PC-3 (cell line): ENCODE data around the gene VTI1A. TPM values are rescaled to one million over a fixed set of nuclear protein-coding genes. Genes with fewer than 3 reads are reported as not detected.

Source experiments
- ATAC-seq: fragments of 200-7000 bp; cut with Tn5 transposase; 2 replicates; pipeline ENCODE4 v1.9.1; 2020; ENCODE audit warnings: mild to moderate bottlenecking, moderate library complexity
- BruUV-seq: library from RNA; stranded (reverse); fragments of 400-500 nt; replicated peaks from 2 replicates; lab custom pipeline; 2021; lab: Mats Ljungman, UMichigan
- CTCF ChIA-PET: fragments of 300-600 bp; sonication (Branson Sonifier 250); formaldehyde crosslinking; loops from one replicate; lab custom pipeline; 2022; ENCODE audit warnings: antibody characterized with exemption; lab: Charles Lee
- POLR2A ChIA-PET: fragments of 300-600 bp; sonication (Branson Sonifier 250); formaldehyde crosslinking; loops from one replicate; lab custom pipeline; 2022; ENCODE audit warnings: antibody characterized with exemption; ENCODE audit not compliant: unreplicated experiment; lab: Charles Lee
- DNase-seq: peaks from one replicate; pipeline ENCODE4 v3.0.0-alpha.2; 2015
- H2AFZ ChIP-seq: fragments of 300-600 bp; sonication (generic); 2 replicates; pipeline ENCODE4 v1.6.0; 2016; ENCODE audit warnings: antibody characterized with exemption, low read length
- H3F3A ChIP-seq: fragments of 300-600 bp; sonication (generic); one replicate; pipeline ENCODE4 v1.6.0; 2017; ENCODE audit warnings: antibody characterized with exemption, low read length, control low read depth, mild to moderate bottlenecking; ENCODE audit not compliant: unreplicated experiment
- H3K27ac ChIP-seq: fragments of 300-600 bp; sonication (generic); 2 replicates; pipeline ENCODE4 v1.5.1; 2016; ENCODE audit warnings: mild to moderate bottlenecking, low read length
- H3K27me3 ChIP-seq: fragments of 300-600 bp; sonication (generic); 2 replicates; pipeline ENCODE4 v1.6.1; 2016; ENCODE audit warnings: low read length, mixed read lengths
- H3K36me3 ChIP-seq: fragments of 300-600 bp; sonication (generic); 2 replicates; pipeline ENCODE4 v1.6.1; 2016; ENCODE audit warnings: low read depth, mixed run types, low read length, mixed read lengths
- H3K4me1 ChIP-seq: fragments of 300-600 bp; sonication (generic); 2 replicates; pipeline ENCODE4 v1.5.1; 2016; ENCODE audit warnings: low read length; ENCODE audit not compliant: insufficient read depth
- H3K4me2 ChIP-seq: fragments of 300-600 bp; sonication (generic); 2 replicates; pipeline ENCODE4 v1.6.0; 2016; ENCODE audit warnings: low read length
- H3K4me3 ChIP-seq: fragments of 300-600 bp; sonication (generic); 2 replicates; pipeline ENCODE4 v1.5.1; 2016; ENCODE audit warnings: mild to moderate bottlenecking, low read length, mixed read lengths
- H3K79me2 ChIP-seq: fragments of 300-600 bp; sonication (generic); 2 replicates; pipeline ENCODE4 v1.6.1; 2017; ENCODE audit warnings: low read length, mixed read lengths
- H3K9ac ChIP-seq: fragments of 300-600 bp; sonication (generic); 2 replicates; pipeline ENCODE4 v1.6.0; 2016; ENCODE audit warnings: mild to moderate bottlenecking, low read length
- H3K9me2 ChIP-seq: fragments of 300-600 bp; sonication (generic); replicated peaks from 2 replicates; pipeline ENCODE4 v1.6.1; 2016; ENCODE audit warnings: mixed run types, low read length, mixed read lengths
- H3K9me3 ChIP-seq: fragments of 300-600 bp; sonication (generic); 2 replicates; pipeline ENCODE4 v1.6.1; 2016; ENCODE audit warnings: low read length, mixed read lengths
- H4K20me1 ChIP-seq: fragments of 300-600 bp; sonication (generic); 2 replicates; pipeline ENCODE4 v1.6.1; 2016; ENCODE audit warnings: low read length, mixed read lengths
- EZH2 ChIP-seq: fragments of 300-600 bp; sonication (generic); IDR thresholded peaks from one replicate; pipeline ENCODE4 v1.6.1; 2017; ENCODE audit warnings: antibody characterized with exemption, mild to moderate bottlenecking, low read length; ENCODE audit not compliant: unreplicated experiment
- EZH2phosphoT487 ChIP-seq: fragments of 300-600 bp; sonication (generic); IDR thresholded peaks from 2 replicates; pipeline ENCODE4 v1.6.1; 2018; ENCODE audit warnings: mild to moderate bottlenecking, antibody characterized with exemption, low read length, borderline replicate concordance
- intact Hi-C: fragments of 100-400 bp; cut with micrococcal nuclease; formaldehyde crosslinking; loops from 2 replicates; pipeline ENCODE4 v1.9.0; 2023
- total RNA-seq: library from RNA; depleted of rRNA; stranded (reverse); fragments of >200 nt; gene quantifications from 2 replicates; pipeline ENCODE4 v1.2.3, GENCODE V29; 2014
- TF ChIP-seq, protein P1 (sequence below): fragments of 300-600 bp; sonication (generic); conservative IDR thresholded peaks from 2 replicates; pipeline ENCODE4 v1.5.1; 2017; ENCODE audit warnings: antibody characterized with exemption, low read depth, mild to moderate bottlenecking, low read length

VTI1A gene
- total RNA-seq, 1 experiment from 2014 or later, result 18.1 TPM

GRCh38 chr10:112848868-112849430 lies 401.9 kb downstream of the VTI1A start:
- Histone ChIP-seq H3K4me3 (no peak overlapping the region), H3K36me3 (no peaks in the 10 kb centered on the region; the same call in 1 of the 2 replicates), H3F3A (no peaks in the 10 kb centered on the region), H3K9me2 (no peaks in the 10 kb centered on the region), H3K27me3 (no peaks in the 10 kb centered on the region), H2AFZ (no peak overlapping the region), H3K9me3 (0 out of 2 replicates have a peak, but pooled peaks cover 4% of the 10 kb centered on the region), H3K4me1 (no peaks in the 10 kb centered on the region), H3K27ac (no peak overlapping the region), H3K9ac (no peak overlapping the region), H4K20me1 (no peaks in the 10 kb centered on the region), H3K4me2 (no peak overlapping the region), H3K79me2 (no peaks in the 10 kb centered on the region)
- ATAC-seq (no peak), DNase-seq (no peak)
- no TSS peak for BruUV-seq
- no peak for TF ChIP-seq EZH2phosphoT487
- TF ChIP-seq, protein P1, sequence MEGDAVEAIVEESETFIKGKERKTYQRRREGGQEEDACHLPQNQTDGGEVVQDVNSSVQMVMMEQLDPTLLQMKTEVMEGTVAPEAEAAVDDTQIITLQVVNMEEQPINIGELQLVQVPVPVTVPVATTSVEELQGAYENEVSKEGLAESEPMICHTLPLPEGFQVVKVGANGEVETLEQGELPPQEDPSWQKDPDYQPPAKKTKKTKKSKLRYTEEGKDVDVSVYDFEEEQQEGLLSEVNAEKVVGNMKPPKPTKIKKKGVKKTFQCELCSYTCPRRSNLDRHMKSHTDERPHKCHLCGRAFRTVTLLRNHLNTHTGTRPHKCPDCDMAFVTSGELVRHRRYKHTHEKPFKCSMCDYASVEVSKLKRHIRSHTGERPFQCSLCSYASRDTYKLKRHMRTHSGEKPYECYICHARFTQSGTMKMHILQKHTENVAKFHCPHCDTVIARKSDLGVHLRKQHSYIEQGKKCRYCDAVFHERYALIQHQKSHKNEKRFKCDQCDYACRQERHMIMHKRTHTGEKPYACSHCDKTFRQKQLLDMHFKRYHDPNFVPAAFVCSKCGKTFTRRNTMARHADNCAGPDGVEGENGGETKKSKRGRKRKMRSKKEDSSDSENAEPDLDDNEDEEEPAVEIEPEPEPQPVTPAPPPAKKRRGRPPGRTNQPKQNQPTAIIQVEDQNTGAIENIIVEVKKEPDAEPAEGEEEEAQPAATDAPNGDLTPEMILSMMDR, result no peak
- TF ChIP-seq EZH2, result no peak
- intact Hi-C loops, result no loop called here
- CTCF ChIA-PET, result no interaction called here
- POLR2A ChIA-PET, result no interaction called here

DNA sequence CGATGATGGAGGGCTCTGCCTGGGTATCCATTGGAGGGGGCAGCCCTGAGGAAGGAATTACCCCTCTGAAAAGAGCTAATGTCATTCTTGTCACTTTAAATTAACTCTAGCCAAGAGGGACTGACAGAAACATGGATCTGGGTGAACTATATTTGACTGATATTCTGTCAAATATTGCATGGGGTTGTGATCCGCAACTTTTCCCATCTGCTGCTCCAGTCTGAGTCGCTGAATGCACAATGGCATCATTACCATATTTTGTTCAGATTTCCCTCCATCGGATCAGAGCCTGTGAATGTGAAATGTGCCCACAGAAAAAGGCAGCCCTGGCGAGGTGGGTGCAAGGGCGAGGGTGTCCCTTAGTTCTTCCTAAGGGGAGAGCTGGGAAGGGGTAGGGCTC lies 402.5 kb downstream of the VTI1A start:
- Histone ChIP-seq H3K4me3 (no peak overlapping the region), H3K27ac (no peak overlapping the region), H3K9ac (no peak overlapping the region), H3K36me3 (no peaks in the 10 kb centered on the region; the same call in 1 of the 2 replicates), H3F3A (no peaks in the 10 kb centered on the region), H3K79me2 (no peaks in the 10 kb centered on the region), H3K9me2 (no peaks in the 10 kb centered on the region), H3K4me1 (no peaks in the 10 kb centered on the region), H3K4me2 (no peak overlapping the region), H4K20me1 (no peaks in the 10 kb centered on the region), H3K27me3 (no peaks in the 10 kb centered on the region), H3K9me3 (0 out of 2 replicates have a peak, but pooled peaks cover 4% of the 10 kb centered on the region), H2AFZ (no peak overlapping the region)
- no TSS peak for BruUV-seq
- ATAC-seq, result no peak
- CTCF ChIA-PET, result no interaction called here
- DNase-seq, result no peak
- POLR2A ChIA-PET, result no interaction called here
- TF ChIP-seq, protein P1, result no peak
- TF ChIP-seq EZH2, result no peak
- intact Hi-C loops, result no loop called here

- BruUV-seq, result no TSS peak
- ChIA-PET CTCF (no interaction called here), POLR2A (no interaction called here)
These were observed 404.2 kb downstream of the VTI1A start for GRCh38 chr10:112851181-112851580.

More at GRCh38 chr10:112851181-112851580, 404.2 kb downstream of the VTI1A start:
- Histone ChIP-seq H3K79me2 (no peaks in the 10 kb centered on the region), H2AFZ (no peak overlapping the region), H3K9ac (no peak overlapping the region), H3F3A (no peaks in the 10 kb centered on the region), H3K9me3 (0 out of 2 replicates have a peak, but pooled peaks cover 4% of the 10 kb centered on the region), H4K20me1 (no peaks in the 10 kb centered on the region), H3K9me2 (no peaks in the 10 kb centered on the region), H3K27me3 (no peaks in the 10 kb centered on the region), H3K36me3 (no peaks in the 10 kb centered on the region; the same call in 1 of the 2 replicates), H3K4me1 (no peaks in the 10 kb centered on the region), H3K27ac (no peak overlapping the region), H3K4me2 (no peak overlapping the region), H3K4me3 (no peak overlapping the region)
- TF ChIP-seq EZH2, result no peak
- TF ChIP-seq EZH2phosphoT487, result no peak
- TF ChIP-seq, protein P1, result no peak
- DNase-seq (no peak), ATAC-seq (no peak)
- intact Hi-C loops, result no loop called here
